SH-SY5Y (cell line): ENCODE measurements around the gene GEN1.

Experiments
- GATA2 ChIP-seq: IDR thresholded peaks from 2 replicates; pipeline ENCODE4 v1.6.1; 2011; ENCODE audit warnings: mild to moderate bottlenecking, low read depth, low read length
- GATA3 ChIP-seq: IDR thresholded peaks from 2 replicates; pipeline ENCODE4 v1.6.1; 2011; ENCODE audit warnings: low read depth, mild to moderate bottlenecking, low read length, moderate library complexity

GRCh38 chr2:17813010-17813741 is 59.2 kb downstream of the GEN1 start:
- TF ChIP-seq GATA2 (no peak), GATA3 (no peak)
